Large intestine (tissue), 3 donors: ENCODE results near the gene GRM7. TPM values are rescaled to one million over a fixed set of nuclear protein-coding genes. Genes with fewer than 3 reads are reported as not detected.

Source experiments
- DNase-seq, 2 donors: peaks; one replicate each; pipeline versions ENCODE4 v3.0.0 to v3.0.0-alpha.2; 2013
- H3K27ac ChIP-seq: one replicate; pipeline ENCODE4 v1.5.1; 2013; ENCODE audit warnings: low read length
- H3K27me3 ChIP-seq: 2 replicates; pipeline ENCODE4 v1.6.1; 2013; ENCODE audit warnings: low read length; ENCODE audit not compliant: control insufficient read depth, insufficient read depth
- H3K36me3 ChIP-seq: 2 replicates; pipeline ENCODE4 v1.6.1; 2013; ENCODE audit warnings: low read length; ENCODE audit not compliant: control insufficient read depth, insufficient read depth
- H3K4me1 ChIP-seq: one replicate; pipeline ENCODE4 v1.6.1; 2013; ENCODE audit warnings: low read length; ENCODE audit not compliant: control insufficient read depth, insufficient read depth
- H3K4me3 ChIP-seq: one replicate; pipeline ENCODE4 v1.5.1; 2013; ENCODE audit warnings: low read length
- H3K9me3 ChIP-seq: one replicate; pipeline ENCODE4 v1.6.1; 2013; ENCODE audit warnings: mild to moderate bottlenecking, low read depth, low read length, moderate library complexity; ENCODE audit not compliant: control insufficient read depth
- WGBS: methylation state at CpG from one replicate; pipeline ENCODE4 v1.1.5; 2013; ENCODE audit warnings: low lambda C conversion rate; ENCODE audit not compliant: insufficient coverage; 5-methylcytosine and 5-hydroxymethylcytosine counted together
- polyA plus RNA-seq: library from polyadenylated mRNA; unstranded; fragments of 120-200 nt; gene quantifications from one replicate; pipeline ENCODE4 v1.2.1, GENCODE V29; 2013

The GRM7 gene
- polyA plus RNA-seq, 1 donor = 0.36 TPM

DNA sequence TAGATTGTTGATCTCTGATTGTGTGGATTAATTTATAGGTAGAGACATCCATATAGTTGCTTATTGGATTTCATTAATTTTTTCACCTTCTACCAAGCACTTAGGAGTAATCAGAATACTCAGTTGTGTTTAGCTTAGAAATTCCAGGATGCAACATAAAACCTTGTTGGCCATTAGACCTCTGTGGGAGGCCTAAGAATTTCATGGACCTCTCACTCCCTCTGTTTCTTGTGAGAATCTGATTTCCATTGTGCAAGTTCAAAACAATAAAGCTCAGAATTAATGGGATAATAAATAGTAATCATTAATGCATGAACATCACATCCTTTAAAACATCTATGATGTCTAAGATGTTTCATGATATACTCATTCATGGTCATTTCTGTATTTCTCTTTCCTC, 332.4 kb downstream of the GRM7 start:
- DNase-seq = no peak
- Histone ChIP-seq H3K27ac (no peak overlapping the region), H3K4me1 (no peaks in the 10 kb centered on the region), H3K36me3 (no peaks in the 10 kb centered on the region), H3K9me3 (no peaks in the 10 kb centered on the region), H3K4me3 (no peak overlapping the region), H3K27me3 (no peaks in the 10 kb centered on the region)

- no peak for DNase-seq
- WGBS = 92% methylated on average over 2 of the region's 6 CpGs
Measured at GRCh38 chr3:7194071-7194835, 333.3 kb downstream of the GRM7 start.

GRCh38 chr3:7195934-7196333, 335.0 kb downstream of the GRM7 start:
- no CpG with 5 or more reads among the region's 1 CpG for WGBS
- no peaks in the 10 kb centered on the region for H3K36me3 ChIP-seq
- no peaks in the 10 kb centered on the region for H3K4me1 ChIP-seq
- H3K9me3 ChIP-seq = no peaks in the 10 kb centered on the region
- no peak for DNase-seq
- H3K27me3 ChIP-seq = no peaks in the 10 kb centered on the region
- H3K27ac ChIP-seq = no peak overlapping the region
- H3K4me3 ChIP-seq = no peak overlapping the region

More at GRCh38 chr3:7194071-7194835, 333.3 kb downstream of the GRM7 start:
- Histone ChIP-seq H3K36me3 (no peaks in the 10 kb centered on the region), H3K4me1 (no peaks in the 10 kb centered on the region), H3K4me3 (no peak overlapping the region), H3K27me3 (no peaks in the 10 kb centered on the region), H3K27ac (no peak overlapping the region), H3K9me3 (no peaks in the 10 kb centered on the region)

GRCh38 chr3:7201784-7202183, 340.9 kb downstream of the GRM7 start:
- H3K4me1 ChIP-seq = no peaks in the 10 kb centered on the region
- WGBS = 90% methylated on average over 2 of the region's 2 CpGs

DNA sequence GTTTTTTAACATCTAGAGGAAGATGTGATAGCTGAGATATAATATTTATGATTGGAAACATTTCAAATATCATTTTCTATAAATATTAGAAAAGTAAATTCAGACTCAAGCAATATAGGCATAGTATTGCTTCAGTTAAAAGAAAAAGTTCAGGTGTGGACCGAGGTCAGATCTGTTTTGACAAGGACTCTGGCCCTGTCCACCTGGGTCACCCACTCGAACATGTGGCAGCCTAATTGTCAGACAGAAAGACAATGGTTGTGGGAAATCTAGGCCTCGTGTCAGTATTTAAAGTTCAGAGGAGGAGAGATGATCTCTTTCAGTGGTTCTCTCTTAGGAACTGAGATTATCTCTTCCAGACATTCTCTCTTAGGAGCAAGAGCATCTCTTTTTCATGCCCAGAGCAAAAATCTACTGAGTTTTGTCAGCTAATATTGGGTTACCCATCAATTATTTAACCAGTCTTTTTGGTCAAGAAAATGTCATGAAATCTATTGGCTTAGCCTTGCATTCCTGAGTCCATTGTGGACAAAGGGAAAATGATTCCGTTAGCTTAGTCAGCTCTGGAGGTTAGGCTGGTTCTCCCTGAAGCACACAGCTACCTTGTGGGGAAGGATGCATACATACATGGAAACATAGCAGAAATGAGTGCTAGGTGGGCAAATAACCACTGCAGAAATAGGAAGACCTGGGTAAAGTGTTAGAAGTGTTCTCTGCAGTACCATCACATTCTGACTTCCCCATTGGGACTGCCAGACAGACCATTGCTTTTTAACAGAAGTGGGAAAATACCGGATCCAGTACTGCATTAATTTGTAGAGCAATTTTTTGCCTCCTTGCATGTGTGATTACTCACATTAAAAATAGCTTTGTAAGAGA, 343.3 kb downstream of the GRM7 start:
- Histone ChIP-seq H3K36me3 (no peaks in the 10 kb centered on the region), H3K9me3 (no peaks in the 10 kb centered on the region), H3K27ac (no peak overlapping the region), H3K4me3 (no peak overlapping the region), H3K27me3 (no peaks in the 10 kb centered on the region), H3K4me1 (no peaks in the 10 kb centered on the region)
- DNase-seq = no peak
- WGBS = 67% methylated on average over 1 of the region's 5 CpGs

More at GRCh38 chr3:7201784-7202183, 340.9 kb downstream of the GRM7 start:
- Histone ChIP-seq H3K9me3 (no peaks in the 10 kb centered on the region), H3K36me3 (no peaks in the 10 kb centered on the region), H3K4me3 (no peak overlapping the region), H3K27me3 (no peaks in the 10 kb centered on the region), H3K27ac (no peak overlapping the region)
- DNase-seq = no peak

GRCh38 chr3:7204848-7205156, 343.9 kb downstream of the GRM7 start:
- no peaks in the 10 kb centered on the region for H3K4me1 ChIP-seq
- no peaks in the 10 kb centered on the region for H3K27me3 ChIP-seq
- WGBS = no CpG with 5 or more reads among the region's 2 CpGs
- no peaks in the 10 kb centered on the region for H3K36me3 ChIP-seq
- no peak for DNase-seq
- no peak overlapping the region for H3K4me3 ChIP-seq
- H3K9me3 ChIP-seq = no peaks in the 10 kb centered on the region
- H3K27ac ChIP-seq = no peak overlapping the region

- no peak overlapping the region for H3K4me3 ChIP-seq
- H3K4me1 ChIP-seq = no peaks in the 10 kb centered on the region
- no peaks in the 10 kb centered on the region for H3K36me3 ChIP-seq
- no peaks in the 10 kb centered on the region for H3K27me3 ChIP-seq
- H3K27ac ChIP-seq = no peak overlapping the region
- no CpG with 5 or more reads among the region's 4 CpGs for WGBS
- no peak for DNase-seq
- H3K9me3 ChIP-seq = no peaks in the 10 kb centered on the region
Measured at GRCh38 chr3:7205535-7205934, 344.6 kb downstream of the GRM7 start.

GRCh38 chr3:7205962-7206361, 345.0 kb downstream of the GRM7 start:
- no peak for DNase-seq
- 40% methylated on average over 2 of the region's 4 CpGs for WGBS
- Histone ChIP-seq H3K4me1 (no peaks in the 10 kb centered on the region), H3K4me3 (no peak overlapping the region), H3K27me3 (no peaks in the 10 kb centered on the region), H3K27ac (no peak overlapping the region), H3K9me3 (no peaks in the 10 kb centered on the region), H3K36me3 (no peaks in the 10 kb centered on the region)

DNA sequence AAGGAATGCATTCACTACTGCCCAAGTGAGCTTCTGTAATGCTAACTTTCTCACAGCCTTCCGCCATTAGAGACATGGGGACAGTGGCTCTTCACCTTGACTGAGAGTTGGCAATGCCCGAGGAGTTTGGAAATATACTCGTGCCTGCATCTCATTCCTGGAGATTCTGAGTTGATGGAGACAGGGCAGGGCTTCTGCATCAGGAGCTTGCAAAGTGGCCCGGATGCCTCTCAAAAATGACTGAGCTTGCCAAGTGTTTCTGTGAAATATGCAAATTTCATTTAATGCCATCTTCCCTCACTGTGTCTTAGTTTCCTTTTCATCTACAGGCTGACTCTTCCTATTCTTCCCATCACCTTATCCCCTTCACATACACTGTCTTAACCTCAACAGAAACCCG, 346.2 kb downstream of the GRM7 start:
- 100% methylated on average over 2 of the region's 5 CpGs for WGBS
- no peak overlapping the region for H3K4me3 ChIP-seq
- H3K36me3 ChIP-seq = no peaks in the 10 kb centered on the region
- no peak for DNase-seq
- H3K27me3 ChIP-seq = no peaks in the 10 kb centered on the region
- H3K27ac ChIP-seq = no peak overlapping the region
- no peaks in the 10 kb centered on the region for H3K4me1 ChIP-seq
- no peaks in the 10 kb centered on the region for H3K9me3 ChIP-seq

DNA sequence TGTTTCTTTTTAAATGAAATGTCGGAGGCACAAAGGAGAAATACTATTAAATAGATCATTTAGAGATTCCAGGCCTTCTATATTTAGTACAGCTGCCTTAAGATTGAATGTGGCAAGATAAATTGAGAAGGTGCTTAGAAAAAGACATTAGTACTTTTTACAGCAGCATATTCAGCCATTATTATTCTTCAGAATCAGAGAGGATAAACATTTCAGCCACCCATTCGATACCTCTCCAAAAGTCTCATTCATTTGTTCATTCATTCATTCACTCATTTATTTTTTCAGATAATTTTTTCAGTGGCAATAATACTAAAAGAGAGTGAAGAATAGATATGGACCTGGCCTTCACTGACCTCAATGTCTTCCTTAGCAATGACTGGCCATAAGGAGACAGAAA, 347.0 kb downstream of the GRM7 start:
- H3K9me3 ChIP-seq = no peaks in the 10 kb centered on the region
- WGBS = 90% methylated on average over 2 of the region's 2 CpGs
- H3K27me3 ChIP-seq = no peaks in the 10 kb centered on the region
- H3K36me3 ChIP-seq = no peaks in the 10 kb centered on the region
- no peak overlapping the region for H3K27ac ChIP-seq
- DNase-seq = no peak
- H3K4me1 ChIP-seq = no peaks in the 10 kb centered on the region
- no peak overlapping the region for H3K4me3 ChIP-seq

DNA sequence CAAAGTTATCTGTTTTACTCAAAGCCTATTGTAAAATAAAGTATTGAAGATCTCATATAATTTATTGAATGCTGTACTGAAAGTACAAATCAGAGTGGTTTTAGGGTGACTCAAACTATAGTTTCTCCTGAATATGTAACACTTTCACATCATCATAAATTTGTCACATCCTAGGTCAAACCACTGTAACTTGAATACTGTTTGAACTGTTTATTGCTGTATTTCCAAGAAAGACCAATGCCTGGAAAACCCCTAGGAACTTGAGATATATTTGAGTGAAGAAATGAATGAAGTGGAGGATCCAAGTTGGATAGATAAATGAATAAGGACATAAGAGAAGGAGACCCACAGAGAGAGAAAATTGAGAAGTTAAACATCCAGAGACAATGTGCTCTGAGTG, 348.2 kb downstream of the GRM7 start:
- no peak overlapping the region for H3K27ac ChIP-seq
- H3K36me3 ChIP-seq = no peaks in the 10 kb centered on the region
- no peaks in the 10 kb centered on the region for H3K9me3 ChIP-seq
- H3K4me3 ChIP-seq = no peak overlapping the region
- no peaks in the 10 kb centered on the region for H3K4me1 ChIP-seq
- no peak for DNase-seq
- no peaks in the 10 kb centered on the region for H3K27me3 ChIP-seq
